Measurements from ENCODE around the gene SLC22A15.
"Not testable (repeated sequence)": the region's sequence is repeated elsewhere in the genome, so short reads cannot be mapped to it uniquely, and the experiment has no call there.

SLC22A15 gene

GRCh38 chr1:116044071-116044470 is 67.8 kb downstream of the SLC22A15 start:
- FAIRE-seq: no peak

GRCh38 chr1:116046933-116047332 is 70.6 kb downstream of the SLC22A15 start:
- not testable (repeated sequence) for FAIRE-seq

- not testable (repeated sequence) for FAIRE-seq
These were observed 75.6 kb downstream of the SLC22A15 start for GRCh38 chr1:116051896-116052295.

- no peak for FAIRE-seq
These were observed 85.9 kb downstream of the SLC22A15 start for GRCh38 chr1:116062201-116062600.

- FAIRE-seq: no peak
These were observed 88.3 kb downstream of the SLC22A15 start for GRCh38 chr1:116064616-116065015.

- no peak for FAIRE-seq
These were observed 90.7 kb downstream of the SLC22A15 start for GRCh38 chr1:116066868-116067565.

GRCh38 chr1:116067566-116067890 is 91.2 kb downstream of the SLC22A15 start:
- no peak for FAIRE-seq

GRCh38 chr1:116075575-116075974 is 99.3 kb downstream of the SLC22A15 start:
- FAIRE-seq: no peak

GRCh38 chr1:116075990-116076389 is 99.7 kb downstream of the SLC22A15 start:
- no peak for FAIRE-seq

GRCh38 chr1:116076831-116077230 is 100.5 kb downstream of the SLC22A15 start:
- FAIRE-seq: no peak

GRCh38 chr1:116078699-116079223 is 102.4 kb downstream of the SLC22A15 start:
- FAIRE-seq: no peak

- FAIRE-seq: no peak
These were observed 111.3 kb downstream of the SLC22A15 start for GRCh38 chr1:116087628-116088027.

- FAIRE-seq: no peak
These were observed 113.6 kb downstream of the SLC22A15 start for GRCh38 chr1:116089870-116090269.

- FAIRE-seq: no peak
These were observed 114.8 kb downstream of the SLC22A15 start for GRCh38 chr1:116091083-116091482.

- FAIRE-seq: no peak
These were observed 116.6 kb downstream of the SLC22A15 start for GRCh38 chr1:116092752-116093489.

GRCh38 chr1:116095027-116095426 is 118.7 kb downstream of the SLC22A15 start:
- FAIRE-seq: no peak

GRCh38 chr1:116096013-116096618 is 119.8 kb downstream of the SLC22A15 start:
- no peak for FAIRE-seq

- no peak for FAIRE-seq
These were observed 121.3 kb downstream of the SLC22A15 start for GRCh38 chr1:116097626-116098025.

GRCh38 chr1:116099379-116099778 is 123.1 kb downstream of the SLC22A15 start:
- FAIRE-seq: no peak

- no peak for FAIRE-seq
These were observed 123.6 kb downstream of the SLC22A15 start for GRCh38 chr1:116099919-116100318.

- FAIRE-seq: no peak
These were observed 128.4 kb downstream of the SLC22A15 start for GRCh38 chr1:116104667-116105066.

GRCh38 chr1:116105996-116106395 is 129.7 kb downstream of the SLC22A15 start:
- no peak for FAIRE-seq

GRCh38 chr1:116106646-116107045 is 130.3 kb downstream of the SLC22A15 start:
- no peak for FAIRE-seq

GRCh38 chr1:116107371-116107770 is 131.1 kb downstream of the SLC22A15 start:
- no peak for FAIRE-seq

Data from TTC549 (cell line).